Activated naive CD4-positive, alpha-beta T cell treated with anti-CD3 and anti-CD28 coated beads for 36 hours (primary cell): Measurements from ENCODE around the gene MOSMO. TPM values are rescaled to one million over a fixed set of nuclear protein-coding genes. Genes with fewer than 3 reads are reported as not detected.

Experiments used
- CTCF ChIA-PET: fragments of 350-600 bp; sonication (Branson Sonifier 250); formaldehyde crosslinking; loops from one replicate; lab custom pipeline; 2021; ENCODE audit warnings: antibody characterized with exemption; lab: Charles Lee
- DNase-seq: peaks from one replicate; pipeline ENCODE4 v3.0.0-alpha.2; 2020
- H3K27ac Mint-ChIP-seq: one replicate; pipeline ENCODE4 v1.8.0; 2021; ENCODE audit warnings: mild to moderate bottlenecking, mixed read lengths
- H3K27me3 Mint-ChIP-seq: one replicate; pipeline ENCODE4 v1.8.0; 2021; ENCODE audit warnings: low read depth, mixed read lengths
- H3K36me3 Mint-ChIP-seq: one replicate; pipeline ENCODE4 v1.8.0; 2021; ENCODE audit warnings: low read depth, mixed read lengths
- H3K4me1 Mint-ChIP-seq: one replicate; pipeline ENCODE4 v1.8.0; 2021; ENCODE audit warnings: low read depth, mixed read lengths
- H3K4me3 Mint-ChIP-seq: one replicate; pipeline ENCODE4 v1.8.0; 2021; ENCODE audit warnings: mild to moderate bottlenecking, moderate library complexity, mixed read lengths
- H3K9me3 Mint-ChIP-seq: one replicate; pipeline ENCODE4 v1.8.0; 2021; ENCODE audit warnings: mixed read lengths
- intact Hi-C: fragments of 100-400 bp; cut with micrococcal nuclease; formaldehyde crosslinking; loops from one replicate; pipeline ENCODE4 v1.15.1; 2023
- total RNA-seq, 2 experiments: library from RNA; stranded (reverse); gene quantifications; one replicate each; pipeline ENCODE4 v1.2.3, GENCODE V29; 2021

Gene MOSMO
- total RNA-seq, 2 experiments from 2014 or later, result 6.5 to 6.7 TPM

DNA sequence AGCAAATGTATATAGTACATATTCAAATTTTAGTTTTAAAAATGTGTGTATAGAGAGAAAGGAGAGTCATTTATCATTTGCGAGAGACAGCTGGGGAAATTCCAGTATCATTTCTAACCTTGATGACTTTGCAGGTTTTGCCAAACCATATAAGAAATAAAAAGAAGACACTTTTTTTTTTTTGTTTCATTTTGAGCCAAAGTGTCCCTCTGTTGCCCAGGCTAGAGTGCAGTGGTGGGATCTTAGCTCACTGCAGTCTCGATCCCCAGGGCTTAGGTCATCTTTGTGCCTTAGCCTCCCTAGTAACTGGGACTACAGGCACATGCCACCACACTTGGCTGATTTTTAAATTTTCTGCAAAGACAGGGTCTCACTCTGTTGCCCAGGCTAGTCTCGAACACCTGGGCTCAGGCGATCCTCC, 46.0 kb downstream of the MOSMO start:
- Mint-ChIP-seq H3K27me3 (no peaks in the 10 kb centered on the region), H3K4me1 (peaks cover 32% of the 10 kb centered on the region), H3K4me3 (no peak overlapping the region), H3K36me3 (peaks cover 9% of the 10 kb centered on the region), H3K27ac (no peak overlapping the region), H3K9me3 (peaks cover 1% of the 10 kb centered on the region)
- CTCF ChIA-PET, result interaction anchor here (0.6 to 1.5 kb wide), 2 partner anchors 24 to 132 kb away, joined by 3 to 4 read pairs; no protein-coding TSS in a partner anchor
- intact Hi-C loops, result no loop called here
- peak; percentile 17 for DNase-seq

DNA sequence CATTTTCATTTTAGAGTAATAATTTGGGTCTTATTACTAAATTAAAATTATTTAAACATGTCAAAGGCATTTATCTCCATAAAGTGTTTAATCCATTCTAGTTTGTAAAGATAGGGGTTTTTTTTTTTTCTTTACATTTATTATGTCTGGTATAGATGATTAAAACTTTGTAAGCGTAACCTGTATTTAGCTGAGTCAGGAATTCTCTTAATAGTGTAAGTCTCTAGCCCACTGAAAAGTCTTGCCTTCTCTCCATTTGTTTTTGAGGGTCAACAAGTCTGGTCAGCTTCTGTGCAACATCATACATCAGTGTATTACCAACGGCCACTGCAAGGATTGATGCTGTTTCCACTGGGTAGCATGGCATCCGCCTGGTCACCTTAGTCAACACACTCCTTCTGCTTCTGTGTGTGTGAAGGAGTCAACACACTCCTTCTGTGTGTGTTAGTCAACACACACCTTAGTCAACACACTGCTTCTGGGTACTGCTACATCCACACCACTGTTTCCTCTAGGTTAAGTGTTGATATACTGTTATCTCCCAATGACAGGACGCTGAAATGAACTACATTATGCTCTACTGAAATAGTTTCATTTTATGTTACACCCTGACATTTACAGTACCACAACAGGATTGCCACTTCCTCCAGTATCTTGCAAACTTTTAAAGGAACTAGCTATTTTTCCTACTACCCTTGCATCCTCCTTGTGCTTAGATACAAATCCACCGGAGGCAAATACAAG, 47.1 kb downstream of the MOSMO start:
- peaks cover 1% of the 10 kb centered on the region for H3K9me3 Mint-ChIP-seq
- intact Hi-C loops, result no loop called here
- CTCF ChIA-PET, result interaction anchor here (1.3 to 2.9 kb wide), 2 partner anchors 23 to 53 kb away, joined by 3 to 10 read pairs; no protein-coding TSS in a partner anchor
- no peak overlapping the region for H3K27ac Mint-ChIP-seq
- peaks cover 42% of the 10 kb centered on the region for H3K4me1 Mint-ChIP-seq
- no peak overlapping the region for H3K4me3 Mint-ChIP-seq
- H3K36me3 Mint-ChIP-seq, result peaks cover 12% of the 10 kb centered on the region
- H3K27me3 Mint-ChIP-seq, result no peaks in the 10 kb centered on the region
- peak; percentile 17 for DNase-seq

GRCh38 chr16:22055881-22056280, 48.0 kb downstream of the MOSMO start:
- peaks cover 1% of the 10 kb centered on the region for H3K9me3 Mint-ChIP-seq
- CTCF ChIA-PET, result interaction anchor here (0.8 to 2.9 kb wide), 3 partner anchors 22 to 54 kb away, joined by 3 to 10 read pairs (median 5); no protein-coding TSS in a partner anchor
- H3K4me3 Mint-ChIP-seq, result no peak overlapping the region
- peaks cover 50% of the 10 kb centered on the region for H3K4me1 Mint-ChIP-seq
- H3K27me3 Mint-ChIP-seq, result no peaks in the 10 kb centered on the region
- intact Hi-C loops, result no loop called here
- DNase-seq, result no peak
- H3K36me3 Mint-ChIP-seq, result peaks cover 12% of the 10 kb centered on the region
- no peak overlapping the region for H3K27ac Mint-ChIP-seq

DNA sequence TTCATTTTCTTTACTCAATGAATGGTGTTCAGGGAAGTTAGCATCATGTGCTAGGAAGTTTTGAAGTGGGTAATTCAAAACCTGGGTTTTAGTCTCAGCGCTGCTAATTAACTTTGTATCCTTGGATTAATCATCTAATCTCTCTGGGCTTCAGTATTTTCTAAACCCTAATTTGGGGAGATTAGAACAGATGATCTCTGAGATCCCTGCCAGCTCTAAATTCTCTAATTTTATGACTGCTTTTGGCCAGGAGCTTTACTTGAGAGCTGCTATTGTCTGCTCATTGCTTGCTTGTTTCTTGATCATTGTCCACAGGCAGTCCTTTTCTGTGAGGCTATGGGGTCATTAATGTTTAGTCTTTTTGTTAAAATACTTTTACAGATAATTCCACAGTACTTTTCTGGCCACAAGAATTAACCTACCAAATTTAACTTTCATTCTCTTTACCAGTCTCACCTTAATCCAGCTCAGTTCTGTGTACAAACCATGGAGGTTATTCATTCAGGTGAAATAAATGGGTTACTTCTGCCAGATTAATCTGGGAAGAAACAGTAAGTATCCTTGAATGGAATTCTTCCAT, 56.1 kb downstream of the MOSMO start:
- Mint-ChIP-seq H3K27ac (no peak overlapping the region), H3K9me3 (peaks cover 9% of the 10 kb centered on the region), H3K36me3 (peaks cover 17% of the 10 kb centered on the region), H3K27me3 (no peaks in the 10 kb centered on the region), H3K4me3 (no peak overlapping the region), H3K4me1 (peaks cover 21% of the 10 kb centered on the region)
- CTCF ChIA-PET, result no interaction called here
- intact Hi-C loops, result no loop called here
- no peak for DNase-seq

DNA sequence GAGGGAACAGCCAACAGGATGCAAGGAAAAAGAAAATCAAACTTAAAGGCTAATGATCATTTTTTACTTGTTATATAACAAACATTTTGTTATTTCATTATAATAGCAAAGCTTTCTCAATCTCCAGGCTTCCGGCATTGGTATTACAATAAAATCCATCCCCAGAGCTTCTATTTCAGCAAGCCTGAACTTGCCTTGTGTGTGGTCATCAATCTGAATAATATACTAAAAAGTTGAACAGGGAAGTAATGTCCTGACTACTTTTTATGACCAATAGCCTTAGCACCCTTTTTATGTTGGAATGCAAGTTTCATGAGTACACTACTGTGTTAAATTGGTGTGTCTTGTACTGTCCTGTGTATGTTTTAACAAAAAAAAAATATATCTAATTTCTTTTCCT, 57.3 kb downstream of the MOSMO start:
- no peak overlapping the region for H3K4me3 Mint-ChIP-seq
- H3K27ac Mint-ChIP-seq, result no peak overlapping the region
- DNase-seq, result no peak
- peaks cover 13% of the 10 kb centered on the region for H3K36me3 Mint-ChIP-seq
- intact Hi-C loops, result no loop called here
- peaks cover 9% of the 10 kb centered on the region for H3K9me3 Mint-ChIP-seq
- H3K4me1 Mint-ChIP-seq, result peaks cover 8% of the 10 kb centered on the region
- no peaks in the 10 kb centered on the region for H3K27me3 Mint-ChIP-seq
- CTCF ChIA-PET, result interaction anchor here (1.0 to 3.1 kb wide), 2 partner anchors 12 to 408 kb away, joined by 3 to 22 read pairs; no protein-coding TSS in a partner anchor

GRCh38 chr16:22070361-22071330, 62.7 kb downstream of the MOSMO start:
- no peaks in the 10 kb centered on the region for H3K27me3 Mint-ChIP-seq
- H3K4me3 Mint-ChIP-seq, result no peak overlapping the region
- CTCF ChIA-PET, result interaction anchor here (0.8 to 2.6 kb wide), 2 partner anchors 69 to 413 kb away, joined by 3 to 13 read pairs; no protein-coding TSS in a partner anchor

GRCh38 chr16:22071331-22071910, 63.5 kb downstream of the MOSMO start:
- Mint-ChIP-seq H3K9me3 (peaks cover 9% of the 10 kb centered on the region), H3K27ac (no peak overlapping the region), H3K4me1 (peaks cover 7% of the 10 kb centered on the region), H3K4me3 (no peak overlapping the region), H3K27me3 (no peaks in the 10 kb centered on the region), H3K36me3 (peaks cover 9% of the 10 kb centered on the region)
- DNase-seq, result no peak
- CTCF ChIA-PET, result interaction anchor here (0.8 to 2.6 kb wide), 4 partner anchors 27 to 414 kb away, joined by 3 to 13 read pairs (median 3); no protein-coding TSS in a partner anchor
- intact Hi-C loops, result no loop called here

More at GRCh38 chr16:22070361-22071330, 62.7 kb downstream of the MOSMO start:
- Mint-ChIP-seq H3K9me3 (peaks cover 9% of the 10 kb centered on the region), H3K27ac (no peak overlapping the region), H3K36me3 (peaks cover 13% of the 10 kb centered on the region), H3K4me1 (peaks cover 6% of the 10 kb centered on the region)
- DNase-seq, result no peak
- intact Hi-C loops, result no loop called here

DNA sequence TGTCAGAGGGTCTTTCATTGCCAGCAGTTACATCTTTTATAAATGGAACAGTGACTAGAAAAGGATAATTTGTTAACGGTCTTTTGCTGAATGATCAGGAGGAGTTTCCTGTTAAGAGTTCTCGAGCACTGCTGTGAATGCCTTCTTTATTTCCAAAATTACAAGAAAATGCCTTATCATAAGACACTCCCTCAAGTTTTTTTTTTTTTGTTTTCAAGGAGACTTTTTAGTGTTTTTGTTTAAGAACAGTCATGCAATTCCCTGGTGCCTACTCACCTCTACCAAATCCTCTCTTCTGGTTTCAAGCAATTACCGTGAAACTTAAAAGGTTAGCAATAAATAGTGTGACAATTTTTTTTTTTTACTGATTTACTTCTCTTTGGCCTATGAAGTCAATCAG, 65.4 kb downstream of the MOSMO start:
- no peak for DNase-seq
- Mint-ChIP-seq H3K36me3 (peaks cover 2% of the 10 kb centered on the region), H3K4me3 (no peak overlapping the region), H3K9me3 (no peaks in the 10 kb centered on the region), H3K27me3 (no peaks in the 10 kb centered on the region), H3K4me1 (peaks cover 7% of the 10 kb centered on the region), H3K27ac (no peak overlapping the region)
- CTCF ChIA-PET, result no interaction called here
- intact Hi-C loops, result no loop called here

- H3K27ac Mint-ChIP-seq, result no peak overlapping the region
- CTCF ChIA-PET, result interaction anchor here (5.7 to 5.9 kb wide), 2 partner anchors 71 to 113 kb away, joined by 60 to 308 read pairs; partner anchors contain the start of genes MOSMO and PDZD9
- no peaks in the 10 kb centered on the region for H3K36me3 Mint-ChIP-seq
- no peak overlapping the region for H3K4me3 Mint-ChIP-seq
- DNase-seq, result no peak
- H3K27me3 Mint-ChIP-seq, result no peaks in the 10 kb centered on the region
- intact Hi-C loops, result no loop called here
- H3K4me1 Mint-ChIP-seq, result peaks cover 7% of the 10 kb centered on the region
- no peaks in the 10 kb centered on the region for H3K9me3 Mint-ChIP-seq
These were observed 67.3 kb downstream of the MOSMO start for GRCh38 chr16:22075043-22075757.

- CTCF ChIA-PET, result interaction anchor here (0.7 to 5.9 kb wide), 3 partner anchors 72 to 112 kb away, joined by 3 to 308 read pairs (median 60); partner anchors contain the start of genes MOSMO and PDZD9
- H3K9me3 Mint-ChIP-seq, result no peaks in the 10 kb centered on the region
- no peak overlapping the region for H3K4me3 Mint-ChIP-seq
- H3K4me1 Mint-ChIP-seq, result peaks cover 7% of the 10 kb centered on the region
- H3K36me3 Mint-ChIP-seq, result no peaks in the 10 kb centered on the region
- DNase-seq, result no peak
- no peaks in the 10 kb centered on the region for H3K27me3 Mint-ChIP-seq
- no peak overlapping the region for H3K27ac Mint-ChIP-seq
- intact Hi-C loops, result no loop called here
These were observed 67.9 kb downstream of the MOSMO start for GRCh38 chr16:22075776-22076175.
